NCI-H128 (cell line): ENCODE measurements around the gene KLF16.

Source experiments
- DNase-seq: peaks from one replicate; lab custom pipeline; 2025; ENCODE audit not compliant: unreplicated experiment; lab: John Stamatoyannopoulos, UW

The KLF16 gene

GRCh38 chr19:1809678-1810077, 53.7 kb downstream of the KLF16 start:
- DNase-seq, result no peak

GRCh38 chr19:1808395-1808731, 55.0 kb downstream of the KLF16 start:
- DNase-seq, result no peak

GRCh38 chr19:1807695-1808394, 55.5 kb downstream of the KLF16 start:
- no peak for DNase-seq

- DNase-seq, result no peak
Measured at GRCh38 chr19:1807030-1807694, 56.2 kb downstream of the KLF16 start.

- no peak for DNase-seq
Measured at GRCh38 chr19:1806184-1807029, 57.0 kb downstream of the KLF16 start.

GRCh38 chr19:1805401-1806183, 57.8 kb downstream of the KLF16 start:
- DNase-seq, result no peak

GRCh38 chr19:1804858-1805257, 58.5 kb downstream of the KLF16 start:
- DNase-seq, result no peak
